Ishikawa (cell line): ENCODE results near the gene ACOXL.

Experiments used
- EP300 ChIP-seq: IDR thresholded peaks from 2 replicates; pipeline ENCODE4 v1.6.1; 2012; ENCODE audit warnings: borderline replicate concordance
- FOXM1 ChIP-seq: IDR thresholded peaks from 2 replicates; pipeline ENCODE4 v1.6.1; 2012; ENCODE audit warnings: low read depth, borderline replicate concordance
- MAX ChIP-seq: IDR thresholded peaks from 2 replicates; pipeline ENCODE4 v1.6.1; 2012
- RAD21 ChIP-seq: IDR thresholded peaks from 2 replicates; pipeline ENCODE4 v1.6.1; 2012; ENCODE audit warnings: low read depth
- TAF1 ChIP-seq: IDR thresholded peaks from 2 replicates; pipeline ENCODE4 v1.6.1; 2012; ENCODE audit warnings: low read depth, mild to moderate bottlenecking
- TEAD4 ChIP-seq: IDR thresholded peaks from 2 replicates; pipeline ENCODE4 v1.6.1; 2012
- TF ChIP-seq, protein P1 (sequence below): IDR thresholded peaks from 2 replicates; pipeline ENCODE4 v1.6.1; 2012
- TF ChIP-seq, protein P2 (sequence below): IDR thresholded peaks from 2 replicates; pipeline ENCODE4 v1.6.1; 2012; ENCODE audit warnings: low read depth, mild to moderate bottlenecking

GRCh38 chr2:111052621-111053020 is 320.2 kb downstream of the ACOXL start:
- TF ChIP-seq TAF1 (no peak), FOXM1 (no peak), RAD21 (no peak), MAX (no peak), EP300 (no peak), TEAD4 (no peak)
- TF ChIP-seq, protein P1, sequence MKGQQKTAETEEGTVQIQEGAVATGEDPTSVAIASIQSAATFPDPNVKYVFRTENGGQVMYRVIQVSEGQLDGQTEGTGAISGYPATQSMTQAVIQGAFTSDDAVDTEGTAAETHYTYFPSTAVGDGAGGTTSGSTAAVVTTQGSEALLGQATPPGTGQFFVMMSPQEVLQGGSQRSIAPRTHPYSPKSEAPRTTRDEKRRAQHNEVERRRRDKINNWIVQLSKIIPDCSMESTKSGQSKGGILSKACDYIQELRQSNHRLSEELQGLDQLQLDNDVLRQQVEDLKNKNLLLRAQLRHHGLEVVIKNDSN = no peak
- TF ChIP-seq, protein P2, sequence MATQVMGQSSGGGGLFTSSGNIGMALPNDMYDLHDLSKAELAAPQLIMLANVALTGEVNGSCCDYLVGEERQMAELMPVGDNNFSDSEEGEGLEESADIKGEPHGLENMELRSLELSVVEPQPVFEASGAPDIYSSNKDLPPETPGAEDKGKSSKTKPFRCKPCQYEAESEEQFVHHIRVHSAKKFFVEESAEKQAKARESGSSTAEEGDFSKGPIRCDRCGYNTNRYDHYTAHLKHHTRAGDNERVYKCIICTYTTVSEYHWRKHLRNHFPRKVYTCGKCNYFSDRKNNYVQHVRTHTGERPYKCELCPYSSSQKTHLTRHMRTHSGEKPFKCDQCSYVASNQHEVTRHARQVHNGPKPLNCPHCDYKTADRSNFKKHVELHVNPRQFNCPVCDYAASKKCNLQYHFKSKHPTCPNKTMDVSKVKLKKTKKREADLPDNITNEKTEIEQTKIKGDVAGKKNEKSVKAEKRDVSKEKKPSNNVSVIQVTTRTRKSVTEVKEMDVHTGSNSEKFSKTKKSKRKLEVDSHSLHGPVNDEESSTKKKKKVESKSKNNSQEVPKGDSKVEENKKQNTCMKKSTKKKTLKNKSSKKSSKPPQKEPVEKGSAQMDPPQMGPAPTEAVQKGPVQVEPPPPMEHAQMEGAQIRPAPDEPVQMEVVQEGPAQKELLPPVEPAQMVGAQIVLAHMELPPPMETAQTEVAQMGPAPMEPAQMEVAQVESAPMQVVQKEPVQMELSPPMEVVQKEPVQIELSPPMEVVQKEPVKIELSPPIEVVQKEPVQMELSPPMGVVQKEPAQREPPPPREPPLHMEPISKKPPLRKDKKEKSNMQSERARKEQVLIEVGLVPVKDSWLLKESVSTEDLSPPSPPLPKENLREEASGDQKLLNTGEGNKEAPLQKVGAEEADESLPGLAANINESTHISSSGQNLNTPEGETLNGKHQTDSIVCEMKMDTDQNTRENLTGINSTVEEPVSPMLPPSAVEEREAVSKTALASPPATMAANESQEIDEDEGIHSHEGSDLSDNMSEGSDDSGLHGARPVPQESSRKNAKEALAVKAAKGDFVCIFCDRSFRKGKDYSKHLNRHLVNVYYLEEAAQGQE = no peak
